GM18951 (cell line): ENCODE results near the gene MACC1.

ENCODE experiments used
- POLR2A ChIP-seq: IDR thresholded peaks from 4 replicates; pipeline ENCODE4 v1.6.1; 2011; ENCODE audit warnings: mild to moderate bottlenecking; ENCODE audit not compliant: insufficient read length, insufficient read depth; ENCODE audit errors: extremely low read depth
- in situ Hi-C: fragments of 300-500 bp; cut with MboI; formaldehyde crosslinking; loops from one replicate; pipeline ENCODE4 v1.12.0; 2022; ENCODE audit warnings: low sequenced_read_pairs, mixed read lengths, inconsistent platforms; ENCODE audit not compliant: unreplicated experiment

Gene MACC1

DNA sequence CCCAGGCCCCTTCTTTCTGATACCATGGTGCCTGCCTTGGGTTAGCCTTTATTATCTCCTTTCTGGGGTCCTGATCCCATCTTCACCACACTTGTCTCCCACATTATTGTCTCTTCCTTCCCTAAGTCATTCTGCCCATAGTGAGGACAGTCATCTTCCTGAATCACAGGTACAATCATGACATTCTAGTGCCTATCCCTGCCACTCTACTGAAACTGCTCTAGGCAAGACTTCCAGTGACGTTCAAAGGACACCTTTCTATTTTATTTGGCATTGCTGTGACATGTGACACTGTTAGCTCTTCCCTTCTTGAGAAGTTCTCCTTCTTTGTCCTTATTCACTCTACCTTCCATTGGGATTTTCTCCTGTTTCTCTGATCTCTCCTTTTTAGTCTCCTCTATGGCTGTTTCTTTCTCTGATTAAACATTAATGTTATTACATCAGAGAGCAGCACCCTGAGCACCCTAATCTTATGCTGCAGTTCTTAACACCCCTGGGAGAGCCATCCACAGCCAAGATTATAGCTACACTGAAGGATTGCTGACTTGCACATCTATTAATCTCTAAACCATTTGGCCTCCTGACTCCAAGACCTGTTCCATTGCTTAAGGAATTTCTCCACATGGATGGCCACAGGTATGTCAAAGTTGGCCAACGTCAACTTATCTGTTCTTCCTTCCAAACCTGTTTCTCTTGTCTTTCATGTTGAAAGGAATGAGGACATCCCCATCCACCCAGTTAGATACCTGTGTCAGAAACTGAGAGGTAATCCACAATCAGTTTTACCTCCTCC, 10.9 kb downstream of the MACC1 start:
- in situ Hi-C loops: no loop called here
- TF ChIP-seq POLR2A: no peak

- in situ Hi-C loops: no loop called here
Observed at GRCh38 chr7:20203316-20203715, 13.9 kb downstream of the MACC1 start.

DNA sequence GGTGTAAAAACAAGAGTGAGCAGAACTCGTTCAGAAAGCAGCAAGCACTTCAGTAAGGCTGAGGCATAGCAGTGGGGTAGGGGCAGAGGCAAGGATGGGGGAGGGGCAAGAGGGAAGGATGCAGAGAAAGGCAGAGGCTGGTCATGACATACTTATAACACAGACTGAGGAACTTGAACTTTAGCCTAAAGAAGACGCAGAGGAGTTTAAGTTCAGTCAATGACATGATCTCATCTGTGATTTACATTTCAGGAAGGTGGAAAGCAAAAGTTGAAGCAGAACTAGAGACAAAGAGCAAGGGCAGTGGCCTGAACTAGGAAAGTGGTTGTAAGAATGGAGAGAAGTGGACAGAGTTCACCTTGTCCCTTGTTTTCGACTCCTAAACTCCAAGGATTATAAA, 15.8 kb downstream of the MACC1 start:
- in situ Hi-C loops: no loop called here
- TF ChIP-seq POLR2A: no peak

More at GRCh38 chr7:20203316-20203715, 13.9 kb downstream of the MACC1 start:
- TF ChIP-seq POLR2A: no peak

DNA sequence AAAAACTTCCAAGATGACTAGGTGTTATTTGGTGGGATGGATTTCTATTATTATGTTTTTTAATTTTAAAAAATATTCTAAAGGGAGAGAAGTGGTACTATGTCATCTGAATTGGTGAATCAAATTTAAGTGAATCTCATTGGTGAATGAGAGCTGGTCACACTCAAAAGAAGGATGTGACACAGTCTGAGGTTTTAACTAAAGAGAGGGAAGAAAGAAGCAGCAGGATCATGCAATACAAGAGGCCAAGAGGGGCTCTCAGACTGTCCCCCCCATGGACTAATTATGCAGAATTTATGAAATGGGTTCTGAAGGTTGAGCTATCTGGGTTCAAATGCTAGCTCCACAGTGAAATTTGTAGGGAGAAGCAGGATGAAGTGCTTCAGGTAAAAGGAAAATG, 16.2 kb downstream of the MACC1 start:
- no peak for TF ChIP-seq POLR2A
- in situ Hi-C loops: no loop called here

- TF ChIP-seq POLR2A: no peak
- in situ Hi-C loops: no loop called here
Observed at GRCh38 chr7:20200361-20200760, 16.8 kb downstream of the MACC1 start.

DNA sequence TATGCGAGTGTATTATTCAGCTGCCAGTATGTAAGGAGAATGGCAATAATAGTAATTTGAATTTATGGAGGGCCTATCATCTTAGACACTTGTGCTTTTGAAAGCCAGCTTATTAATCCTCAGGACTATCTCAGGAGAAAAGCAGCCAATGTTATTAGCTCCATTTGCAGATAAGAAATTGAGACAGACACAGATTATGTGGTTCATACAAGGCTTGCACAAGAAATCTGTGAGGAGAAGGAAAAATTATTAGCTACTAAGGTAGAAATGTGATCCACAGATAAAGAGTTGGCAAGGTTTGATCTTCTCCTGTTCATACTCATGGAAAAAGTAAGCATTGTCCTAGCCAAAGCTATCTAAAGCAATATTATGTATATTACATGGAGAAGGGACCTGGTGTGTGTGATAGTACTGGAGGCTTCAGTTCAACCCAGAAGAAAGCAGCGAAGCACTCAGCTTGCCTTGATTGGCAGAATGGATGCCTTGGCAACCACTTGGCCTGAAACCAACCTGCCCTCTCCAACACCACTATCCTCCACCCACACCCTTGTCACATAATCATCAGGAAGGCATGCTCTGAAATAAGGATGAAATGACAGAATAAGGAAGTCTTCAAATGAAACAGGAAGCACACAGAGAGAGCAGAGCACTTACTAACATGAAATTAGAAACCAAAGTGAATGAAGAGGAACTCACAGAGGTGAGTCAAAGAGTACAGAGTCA, 18.0 kb downstream of the MACC1 start:
- in situ Hi-C loops: no loop called here
- no peak for TF ChIP-seq POLR2A

DNA sequence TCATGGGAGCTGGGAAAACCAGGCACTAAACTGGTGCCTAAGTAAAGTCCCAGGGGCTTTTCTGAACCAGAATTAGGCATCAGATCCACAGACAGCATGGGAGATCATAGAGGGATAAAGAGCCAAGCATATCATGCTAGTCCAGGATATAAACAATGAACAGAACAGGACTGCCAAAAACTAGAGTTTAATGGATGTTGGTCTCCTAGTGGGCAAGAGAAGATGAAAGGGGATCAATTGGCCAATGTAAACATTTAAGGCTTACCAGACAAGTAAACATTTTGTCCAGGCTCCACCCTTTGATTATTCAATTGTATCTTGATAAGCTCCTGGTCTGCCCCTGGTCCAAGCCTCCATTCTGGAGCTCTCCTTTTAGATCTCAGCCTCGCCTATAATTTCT, 18.9 kb downstream of the MACC1 start:
- TF ChIP-seq POLR2A: no peak
- in situ Hi-C loops: no loop called here

DNA sequence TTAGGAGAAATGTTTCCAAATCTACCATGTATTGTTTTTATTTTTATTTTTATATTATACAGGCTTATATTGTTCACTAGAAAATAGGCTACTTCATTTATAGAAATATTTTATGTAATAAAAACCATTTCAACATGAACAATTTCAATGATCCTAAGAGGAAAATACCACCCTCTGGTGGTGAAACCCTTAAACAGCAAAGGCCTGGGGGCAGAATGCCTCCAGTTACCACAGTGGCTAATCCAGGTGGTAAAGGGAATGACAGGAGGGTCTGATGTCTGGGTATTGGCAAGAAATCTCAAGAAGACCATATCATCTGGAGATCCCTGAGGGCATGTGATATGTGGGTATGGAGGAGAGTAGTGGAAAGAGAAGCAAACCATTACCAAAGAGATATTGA, 19.3 kb downstream of the MACC1 start:
- in situ Hi-C loops: no loop called here
- TF ChIP-seq POLR2A: no peak

- no peak for TF ChIP-seq POLR2A
- in situ Hi-C loops: no loop called here
Observed at GRCh38 chr7:20197125-20197748, 19.9 kb downstream of the MACC1 start.

GRCh38 chr7:20194343-20194995, 22.7 kb downstream of the MACC1 start:
- in situ Hi-C loops: no loop called here
- TF ChIP-seq POLR2A: no peak

GRCh38 chr7:20193873-20194272, 23.3 kb downstream of the MACC1 start:
- no peak for TF ChIP-seq POLR2A
- in situ Hi-C loops: no loop called here

DNA sequence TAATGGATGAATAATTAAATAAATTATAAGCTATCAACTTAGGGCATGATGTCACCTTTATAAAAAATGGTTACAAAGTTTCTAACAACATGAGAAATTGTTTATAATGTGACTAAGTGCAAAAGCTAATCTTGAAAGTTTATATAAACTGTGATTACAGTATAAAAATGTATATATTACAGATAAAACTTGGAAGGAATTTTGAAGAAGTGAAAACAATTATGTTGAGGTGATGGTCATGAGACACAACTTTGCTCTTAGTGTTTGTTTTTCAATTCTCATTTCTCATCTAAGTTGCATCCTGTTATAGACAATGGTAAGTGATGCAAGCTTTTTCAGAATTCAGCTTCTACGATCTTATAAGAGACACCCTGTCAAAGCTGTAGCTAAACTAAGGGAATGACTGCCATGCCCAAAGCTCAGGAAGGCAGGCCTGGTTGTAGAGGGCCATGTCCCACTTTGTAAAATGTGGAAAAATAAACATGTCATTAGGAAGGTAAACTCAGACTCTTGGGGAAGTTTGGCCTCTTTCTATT, 23.9 kb downstream of the MACC1 start:
- TF ChIP-seq POLR2A: no peak
- in situ Hi-C loops: no loop called here

DNA sequence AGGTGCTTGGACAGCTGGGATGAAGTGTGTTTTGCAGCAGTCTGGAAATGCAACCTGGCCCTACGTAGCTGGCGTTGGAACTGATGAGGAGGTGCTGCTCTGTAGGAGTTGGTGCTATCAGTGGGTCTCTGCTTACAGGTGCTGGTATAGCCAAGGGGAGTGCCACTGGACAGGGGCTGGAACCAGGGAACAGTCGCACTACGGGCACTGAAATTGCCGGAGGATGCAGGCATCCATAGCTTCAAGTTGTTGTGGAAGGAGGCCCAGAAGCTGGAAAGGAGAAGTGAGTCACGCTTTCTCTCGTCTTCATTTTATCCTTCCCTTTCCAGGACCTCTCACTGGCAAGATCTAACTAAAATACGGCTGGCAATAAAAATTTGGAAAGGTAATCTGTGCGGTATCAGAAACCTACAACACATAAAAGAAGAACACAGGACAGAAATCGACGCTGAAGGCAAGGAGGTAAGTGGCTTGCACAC, 25.8 kb downstream of the MACC1 start:
- TF ChIP-seq POLR2A: no peak
- in situ Hi-C loops: no loop called here
